VCaP (cell line): ENCODE results near the gene WDR70.
"Not testable (repeated sequence)": the region's sequence is repeated elsewhere in the genome, so short reads cannot be mapped to it uniquely, and the experiment has no call there.

ENCODE experiments used
- H3K27ac ChIP-seq: fragments of 450-650 bp; 2 replicates; pipeline ENCODE4 v1.5.1; 2017
- CTCF ChIP-seq: fragments of 450-650 bp; conservative IDR thresholded peaks from 2 replicates; pipeline ENCODE4 v1.5.1; 2017; ENCODE audit warnings: mild to moderate bottlenecking, moderate library complexity

WDR70 gene

GRCh38 chr5:37379100-37379628 lies at the start of gene WDR70:
Gene WDR70, plus strand, starts transcription at chr5:37379318. Its CDS starts 50 bp downstream, at chr5:37379368.
- TF ChIP-seq CTCF: peak; percentile 81
- H3K27ac ChIP-seq: peak within 1 kb of the TSS; percentile 49; the same call in 1 of the 2 replicates

- H3K27ac ChIP-seq: not testable (repeated sequence)
Measured at GRCh38 chr5:37334754-37335153, 44.4 kb upstream of the WDR70 start.

- H3K27ac ChIP-seq: not testable (repeated sequence)
Measured at GRCh38 chr5:37342741-37343140, 36.4 kb upstream of the WDR70 start.

- no peak for TF ChIP-seq CTCF
Measured at GRCh38 chr5:37355161-37355560, 24.0 kb upstream of the WDR70 start.

GRCh38 chr5:37370550-37370863 lies 8.6 kb upstream of the WDR70 start:
- peak overlapping the region; percentile 82 for H3K27ac ChIP-seq
- TF ChIP-seq CTCF: no peak

More at GRCh38 chr5:37355161-37355560, 24.0 kb upstream of the WDR70 start:
- no peak overlapping the region for H3K27ac ChIP-seq

- peak within 1 kb of the TSS; percentile 82 for H3K27ac ChIP-seq
- TF ChIP-seq CTCF: no peak
Measured at GRCh38 chr5:37370864-37371726, 8.0 kb upstream of the WDR70 start, which contains the start of gene NUP155. Gene NUP155, minus strand, starts transcription at chr5:37371106. Its CDS starts 129 bp downstream, at chr5:37370977.

GRCh38 chr5:37375091-37375490 lies 4.0 kb upstream of the WDR70 start:
- no peak overlapping the region for H3K27ac ChIP-seq
- TF ChIP-seq CTCF: no peak

GRCh38 chr5:37378066-37378465 lies 1.1 kb upstream of the WDR70 start:
- not testable (repeated sequence) for H3K27ac ChIP-seq

GRCh38 chr5:37391591-37391990 lies 12.5 kb downstream of the WDR70 start:
- no peak overlapping the region for H3K27ac ChIP-seq
- no peak for TF ChIP-seq CTCF
